Measurements from ENCODE around the gene RMND5B.

DNA sequence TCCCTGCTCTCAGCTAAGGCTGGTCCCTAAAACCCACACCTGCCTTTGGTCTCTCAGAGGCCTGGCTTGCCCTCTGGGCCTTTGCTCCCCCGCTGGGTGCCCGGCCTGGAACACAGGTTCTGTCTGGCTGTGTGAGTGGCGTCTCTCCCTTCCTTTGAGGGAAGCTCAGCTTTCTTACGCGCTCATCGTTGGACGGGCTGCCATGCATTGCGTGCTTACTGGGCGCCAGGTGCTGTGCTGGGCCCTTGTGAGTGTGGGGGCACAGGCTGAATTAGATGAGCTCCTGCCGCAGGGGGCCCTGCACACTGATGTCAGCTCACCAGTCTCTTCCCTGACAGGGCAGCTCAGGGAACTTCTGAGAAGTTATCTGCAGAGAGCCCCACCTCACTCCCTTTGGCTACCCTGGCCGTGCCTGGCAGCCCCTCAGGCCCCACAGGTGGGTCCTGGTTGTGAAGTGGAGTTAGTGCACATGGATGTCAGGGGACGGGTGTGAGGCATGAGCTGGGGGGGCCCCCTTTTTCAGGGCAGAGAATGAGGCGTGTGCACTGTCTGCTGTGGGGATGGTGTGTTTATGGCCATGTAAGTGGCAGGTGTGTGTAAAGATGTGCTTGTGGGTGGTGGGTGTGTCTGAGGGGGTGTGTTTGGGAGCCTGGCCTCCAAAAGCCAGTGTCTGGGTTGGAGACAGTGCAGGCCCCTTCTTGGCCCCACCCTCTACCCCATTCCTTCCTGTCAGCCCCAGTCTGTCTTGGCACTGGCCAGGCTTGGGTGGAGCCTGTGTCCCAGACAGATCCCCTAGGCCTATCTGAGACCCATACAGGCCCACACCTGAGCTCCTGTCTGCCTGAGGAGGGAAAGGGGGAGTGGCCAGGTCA, 7.5 kb upstream of the RMND5B start:
- TF ChIP-seq YY1 (IDR thresholded peaks at IDR 0.05; ENCODE audit: insufficient read depth, insufficient read length) = no peak
- no peak for TF ChIP-seq ZNF274 (IDR thresholded peaks at IDR 0.05; ENCODE audit: low read depth, low read length)
